SK-N-SH (cell line): ENCODE results near the gene CDC42.

Source experiments
- CTCF ChIP-seq: fragments of 200-600 bp; sonication (generic); IDR thresholded peaks from 2 replicates; pipeline ENCODE4 v1.6.1; 2017; ENCODE audit warnings: antibody characterized with exemption, mild to moderate bottlenecking, moderate library complexity
- EZH2phosphoT487 ChIP-seq: fragments of 200-600 bp; sonication (generic); IDR thresholded peaks from 2 replicates; pipeline ENCODE4 v1.6.1; 2017; ENCODE audit warnings: low read depth, mixed run types, mild to moderate bottlenecking, antibody characterized with exemption, moderate library complexity, borderline replicate concordance
- GABPA ChIP-seq: IDR thresholded peaks from 2 replicates; pipeline ENCODE4 v1.4.0; 2012; ENCODE audit warnings: low read depth, mild to moderate bottlenecking
- JUND ChIP-seq: IDR thresholded peaks from 2 replicates; pipeline ENCODE4 v1.4.0; 2012
- NFIC ChIP-seq: IDR thresholded peaks from 2 replicates; pipeline ENCODE4 v1.4.0; 2012; ENCODE audit warnings: borderline replicate concordance
- POLR2AphosphoS5 ChIP-seq: IDR thresholded peaks from 2 replicates; pipeline ENCODE4 v1.6.1; 2012; ENCODE audit warnings: low read depth, low read length
- SIN3A ChIP-seq: IDR thresholded peaks from 2 replicates; pipeline ENCODE4 v1.6.1; 2012; ENCODE audit warnings: low read depth, mild to moderate bottlenecking, low read length, moderate library complexity, borderline replicate concordance
- TCF12 ChIP-seq: IDR thresholded peaks from 2 replicates; pipeline ENCODE4 v1.4.0; 2012
- USF2 ChIP-seq: fragments of 150-350 bp; IDR thresholded peaks from 2 replicates; pipeline ENCODE4 v1.6.1; 2017; ENCODE audit warnings: antibody characterized with exemption, low read length, low read depth, borderline replicate concordance
- TF ChIP-seq, protein P1 (sequence below): IDR thresholded peaks from 2 replicates; pipeline ENCODE4 v1.4.0; 2012; ENCODE audit warnings: low read depth, borderline replicate concordance
- TF ChIP-seq, protein P2 (sequence below): IDR thresholded peaks from 2 replicates; pipeline ENCODE4 v1.4.0; 2012; ENCODE audit warnings: low read depth
- TF ChIP-seq, protein P3 (sequence below): IDR thresholded peaks from 2 replicates; pipeline ENCODE4 v1.6.1; 2012; ENCODE audit warnings: mild to moderate bottlenecking, low read depth, low read length, moderate library complexity

DNA sequence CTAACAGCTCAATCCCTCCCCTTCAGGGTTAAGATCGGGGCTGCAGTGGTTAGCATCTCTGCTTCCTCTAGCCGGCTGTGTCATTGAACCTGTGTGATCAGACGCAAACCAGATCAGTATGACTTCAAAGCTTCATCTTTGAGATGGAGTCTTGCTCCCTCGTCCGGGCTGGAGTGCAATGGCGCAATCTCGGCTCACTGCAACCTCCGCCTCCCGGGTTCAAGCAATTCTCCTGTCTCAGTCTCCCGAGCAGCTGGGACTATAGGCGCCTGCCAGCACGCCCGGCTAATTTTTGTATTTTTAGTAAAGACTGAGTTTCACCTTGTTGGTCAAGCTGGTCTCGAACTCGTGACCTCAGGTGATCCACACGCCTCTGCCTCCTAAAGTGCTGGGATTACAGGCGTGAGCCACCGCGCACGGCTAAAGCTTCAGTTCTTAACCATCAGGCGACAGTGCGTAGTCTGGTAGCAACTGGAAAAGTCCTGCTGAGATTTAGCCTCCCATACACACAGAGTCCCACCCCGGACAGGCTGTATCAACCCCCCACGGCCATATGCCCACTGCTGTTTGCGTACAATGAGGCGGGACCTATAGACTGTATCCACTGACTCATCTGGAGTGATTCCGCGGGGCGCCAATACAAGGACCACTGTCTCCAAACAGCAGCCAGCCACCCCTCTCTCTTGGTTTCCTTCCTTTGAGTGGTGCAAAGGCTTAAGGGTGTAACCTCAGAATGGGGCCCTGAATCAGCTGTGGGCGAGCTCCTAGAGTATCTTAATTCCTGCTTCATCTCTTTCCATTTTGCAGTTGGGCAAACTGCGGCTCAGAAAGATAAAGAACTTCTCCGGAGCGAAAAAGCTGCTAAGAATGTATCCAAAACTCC lies 27.8 kb upstream of the CDC42 start:
- TF ChIP-seq GABPA (no peak), POLR2AphosphoS5 (no peak; the same call in 1 of the 2 replicates), CTCF (peak; percentile 24), USF2 (no peak), NFIC (no peak), SIN3A (no peak), JUND (peak; percentile 21; the same call in 1 of the 2 replicates), TCF12 (no peak), EZH2phosphoT487 (no peak)
- TF ChIP-seq, protein P1, sequence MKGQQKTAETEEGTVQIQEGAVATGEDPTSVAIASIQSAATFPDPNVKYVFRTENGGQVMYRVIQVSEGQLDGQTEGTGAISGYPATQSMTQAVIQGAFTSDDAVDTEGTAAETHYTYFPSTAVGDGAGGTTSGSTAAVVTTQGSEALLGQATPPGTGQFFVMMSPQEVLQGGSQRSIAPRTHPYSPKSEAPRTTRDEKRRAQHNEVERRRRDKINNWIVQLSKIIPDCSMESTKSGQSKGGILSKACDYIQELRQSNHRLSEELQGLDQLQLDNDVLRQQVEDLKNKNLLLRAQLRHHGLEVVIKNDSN: no peak
- TF ChIP-seq, protein P2, sequence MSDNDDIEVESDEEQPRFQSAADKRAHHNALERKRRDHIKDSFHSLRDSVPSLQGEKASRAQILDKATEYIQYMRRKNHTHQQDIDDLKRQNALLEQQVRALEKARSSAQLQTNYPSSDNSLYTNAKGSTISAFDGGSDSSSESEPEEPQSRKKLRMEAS: no peak
- TF ChIP-seq, protein P3, sequence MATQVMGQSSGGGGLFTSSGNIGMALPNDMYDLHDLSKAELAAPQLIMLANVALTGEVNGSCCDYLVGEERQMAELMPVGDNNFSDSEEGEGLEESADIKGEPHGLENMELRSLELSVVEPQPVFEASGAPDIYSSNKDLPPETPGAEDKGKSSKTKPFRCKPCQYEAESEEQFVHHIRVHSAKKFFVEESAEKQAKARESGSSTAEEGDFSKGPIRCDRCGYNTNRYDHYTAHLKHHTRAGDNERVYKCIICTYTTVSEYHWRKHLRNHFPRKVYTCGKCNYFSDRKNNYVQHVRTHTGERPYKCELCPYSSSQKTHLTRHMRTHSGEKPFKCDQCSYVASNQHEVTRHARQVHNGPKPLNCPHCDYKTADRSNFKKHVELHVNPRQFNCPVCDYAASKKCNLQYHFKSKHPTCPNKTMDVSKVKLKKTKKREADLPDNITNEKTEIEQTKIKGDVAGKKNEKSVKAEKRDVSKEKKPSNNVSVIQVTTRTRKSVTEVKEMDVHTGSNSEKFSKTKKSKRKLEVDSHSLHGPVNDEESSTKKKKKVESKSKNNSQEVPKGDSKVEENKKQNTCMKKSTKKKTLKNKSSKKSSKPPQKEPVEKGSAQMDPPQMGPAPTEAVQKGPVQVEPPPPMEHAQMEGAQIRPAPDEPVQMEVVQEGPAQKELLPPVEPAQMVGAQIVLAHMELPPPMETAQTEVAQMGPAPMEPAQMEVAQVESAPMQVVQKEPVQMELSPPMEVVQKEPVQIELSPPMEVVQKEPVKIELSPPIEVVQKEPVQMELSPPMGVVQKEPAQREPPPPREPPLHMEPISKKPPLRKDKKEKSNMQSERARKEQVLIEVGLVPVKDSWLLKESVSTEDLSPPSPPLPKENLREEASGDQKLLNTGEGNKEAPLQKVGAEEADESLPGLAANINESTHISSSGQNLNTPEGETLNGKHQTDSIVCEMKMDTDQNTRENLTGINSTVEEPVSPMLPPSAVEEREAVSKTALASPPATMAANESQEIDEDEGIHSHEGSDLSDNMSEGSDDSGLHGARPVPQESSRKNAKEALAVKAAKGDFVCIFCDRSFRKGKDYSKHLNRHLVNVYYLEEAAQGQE: no peak
